H7 (cell line): Measurements from ENCODE around the gene RASGEF1B. TPM values are rescaled to one million over a fixed set of nuclear protein-coding genes. Genes with fewer than 3 reads are reported as not detected.

Source experiments
- DNase-seq: peaks from one replicate; pipeline ENCODE4 v3.0.0; 2012
- H3K27me3 ChIP-seq: 2 replicates; pipeline ENCODE4 v1.6.0; 2011; ENCODE audit warnings: mild to moderate bottlenecking, low read length; ENCODE audit not compliant: control insufficient read depth, insufficient read depth
- H3K36me3 ChIP-seq: replicated peaks from 2 replicates; pipeline ENCODE4 v1.5.1; 2011; ENCODE audit warnings: low read length; ENCODE audit not compliant: control insufficient read depth, insufficient read depth
- H3K4me3 ChIP-seq: 2 replicates; pipeline ENCODE4 v1.5.1; 2011; ENCODE audit warnings: low read depth, mild to moderate bottlenecking, control low read depth, low read length, moderate library complexity; ENCODE audit not compliant: insufficient read depth
- total RNA-seq: library from RNA; depleted of rRNA; stranded (reverse); fragments of >200 nt; shearing (Covaris generic); gene quantifications from 2 replicates; pipeline ENCODE4 v1.2.3, GENCODE V29; 2014; rRNA removed

Gene RASGEF1B
- 4.0 and 6.1 TPM in 2 replicates for total RNA-seq

GRCh38 chr4:81471588-81472280, at the start of gene RASGEF1B:
Gene RASGEF1B, minus strand, starts transcription at chr4:81471907. Its CDS starts 12,399 bp downstream, at chr4:81459508.
- peaks cover 17% of the 10 kb centered on the region for H3K27me3 ChIP-seq
- H3K4me3 ChIP-seq = peak within 1 kb of the TSS; percentile 54
- peak; percentile 87 for DNase-seq
- no peaks in the 10 kb centered on the region for H3K36me3 ChIP-seq

DNA sequence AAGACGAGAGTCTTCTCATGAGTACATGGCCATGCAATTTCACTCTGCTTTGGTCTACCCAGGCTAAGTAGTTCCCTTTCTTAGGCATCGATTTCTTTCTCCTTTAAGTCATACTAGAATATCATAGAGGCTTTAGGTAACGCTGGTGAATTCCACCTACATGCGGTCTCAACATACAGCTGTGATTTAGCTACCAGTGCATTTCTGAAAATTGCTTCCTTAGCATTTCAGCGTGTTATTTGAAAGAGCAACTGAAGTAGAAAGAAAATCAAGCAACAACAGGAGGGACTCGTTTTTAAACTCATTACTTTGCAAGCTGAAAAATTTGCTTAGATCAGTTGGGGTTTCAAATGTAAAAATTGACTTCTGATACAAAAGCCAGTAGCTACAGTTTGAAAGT, 48.1 kb upstream of the RASGEF1B start:
- Histone ChIP-seq H3K36me3 (no peaks in the 10 kb centered on the region), H3K27me3 (no peaks in the 10 kb centered on the region), H3K4me3 (no peak overlapping the region)
- no peak for DNase-seq

DNA sequence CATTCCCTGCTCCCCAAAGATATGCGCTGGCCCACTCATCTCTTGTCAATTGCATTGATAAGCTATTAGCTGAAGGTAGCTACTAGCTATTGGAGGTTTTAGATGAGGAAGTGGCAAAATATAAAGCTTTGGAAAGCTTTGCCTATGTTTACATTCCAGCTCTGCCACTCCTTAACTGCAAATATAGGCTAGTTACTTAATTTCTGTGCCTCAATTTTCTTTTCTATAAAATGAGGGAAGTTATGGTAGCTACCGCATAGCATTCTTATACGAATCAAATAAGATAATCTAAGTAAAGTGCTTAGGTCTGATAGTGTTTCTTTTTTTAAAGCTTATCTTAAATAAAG, 47.7 kb upstream of the RASGEF1B start:
- no peak for DNase-seq
- no peaks in the 10 kb centered on the region for H3K27me3 ChIP-seq
- no peak overlapping the region for H3K4me3 ChIP-seq
- no peaks in the 10 kb centered on the region for H3K36me3 ChIP-seq

- Histone ChIP-seq H3K27me3 (no peaks in the 10 kb centered on the region), H3K36me3 (no peaks in the 10 kb centered on the region), H3K4me3 (no peak overlapping the region)
- no peak for DNase-seq
Observed at GRCh38 chr4:81518762-81519426, 47.2 kb upstream of the RASGEF1B start.

DNA sequence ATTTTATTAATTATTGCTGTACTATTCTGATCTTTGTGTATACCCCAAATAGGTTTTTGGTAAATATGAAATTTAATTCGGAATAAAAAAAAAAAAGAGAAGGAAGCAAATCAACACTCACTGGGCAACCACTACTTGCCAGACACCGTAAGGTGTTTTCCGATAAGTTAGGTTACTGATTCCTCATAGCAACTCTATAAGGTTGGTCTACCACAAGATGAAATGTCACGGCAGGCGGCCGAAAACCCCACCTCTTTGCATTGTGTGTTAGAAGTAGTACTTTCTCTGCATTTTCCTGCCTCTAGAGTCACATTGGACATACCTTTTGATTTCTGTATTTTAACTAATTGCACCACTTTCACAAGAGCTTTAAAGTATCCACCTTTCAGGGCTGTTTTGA, 44.5 kb upstream of the RASGEF1B start:
- DNase-seq = no peak
- Histone ChIP-seq H3K27me3 (no peaks in the 10 kb centered on the region), H3K4me3 (no peak overlapping the region), H3K36me3 (no peaks in the 10 kb centered on the region)

DNA sequence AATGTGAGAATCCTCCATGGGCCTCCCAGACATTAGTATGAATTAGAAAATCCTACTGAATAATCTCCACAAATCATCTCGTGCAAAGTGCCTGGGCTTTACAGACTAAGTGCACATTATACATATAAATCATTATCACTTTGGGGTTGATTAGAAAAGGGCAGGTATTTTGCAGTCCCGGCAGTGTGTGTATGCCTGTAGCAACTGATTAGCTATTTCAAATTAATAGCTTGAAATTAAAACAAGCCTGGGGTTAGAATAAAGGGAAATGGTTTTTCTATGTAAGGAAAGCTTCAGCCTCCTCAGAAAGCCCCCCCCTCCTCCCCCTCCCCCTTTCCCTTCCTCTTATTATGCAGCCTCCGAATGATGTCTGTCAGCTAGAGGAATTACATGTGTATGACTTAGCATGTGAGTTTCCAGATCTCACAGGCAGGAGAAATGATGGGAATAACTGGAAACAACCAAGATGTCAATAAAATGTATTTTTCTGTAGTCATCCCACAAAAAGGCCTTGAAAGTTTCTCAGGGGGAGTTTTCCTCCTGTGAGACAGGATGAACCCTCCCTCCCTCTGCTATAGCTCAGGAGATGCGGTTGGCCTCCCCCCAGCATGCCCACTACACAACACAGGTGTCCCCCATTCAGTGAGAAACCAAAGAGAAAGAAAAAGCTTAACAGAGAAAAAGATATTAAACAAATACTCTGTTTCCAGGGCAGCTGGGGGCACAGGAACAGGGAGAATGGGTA, 41.2 kb upstream of the RASGEF1B start:
- no peak for DNase-seq
- Histone ChIP-seq H3K4me3 (no peak overlapping the region), H3K27me3 (no peaks in the 10 kb centered on the region), H3K36me3 (no peaks in the 10 kb centered on the region)

- Histone ChIP-seq H3K4me3 (no peak overlapping the region), H3K36me3 (no peaks in the 10 kb centered on the region), H3K27me3 (no peaks in the 10 kb centered on the region)
- no peak for DNase-seq
Observed at GRCh38 chr4:81512001-81512756, 40.5 kb upstream of the RASGEF1B start.

DNA sequence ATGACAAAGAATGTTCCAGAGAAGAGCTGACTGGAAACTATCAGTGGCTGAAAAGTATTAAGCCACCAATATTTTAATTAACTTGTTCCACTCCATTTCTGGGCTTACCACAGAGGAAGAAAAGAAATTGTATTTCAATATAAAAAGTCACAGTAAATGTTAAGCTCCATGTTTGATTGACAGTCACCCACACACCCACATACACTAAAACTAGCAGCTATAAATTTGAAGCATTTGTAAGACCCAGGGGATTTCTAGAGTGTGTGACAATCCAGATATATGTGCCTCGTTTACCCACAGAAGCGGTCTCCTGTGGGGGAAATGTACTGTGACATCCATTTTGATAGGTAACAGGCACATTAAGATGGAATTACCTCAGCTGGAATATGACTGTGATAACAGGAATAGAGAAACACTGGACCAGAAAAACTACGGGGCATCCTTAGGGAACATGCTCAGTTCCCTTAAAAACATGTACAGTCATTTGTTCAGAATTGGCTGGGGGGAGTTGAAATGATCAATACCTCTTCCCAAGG, 39.0 kb upstream of the RASGEF1B start:
- no peaks in the 10 kb centered on the region for H3K36me3 ChIP-seq
- H3K4me3 ChIP-seq = no peak overlapping the region
- no peaks in the 10 kb centered on the region for H3K27me3 ChIP-seq
- DNase-seq = no peak

DNA sequence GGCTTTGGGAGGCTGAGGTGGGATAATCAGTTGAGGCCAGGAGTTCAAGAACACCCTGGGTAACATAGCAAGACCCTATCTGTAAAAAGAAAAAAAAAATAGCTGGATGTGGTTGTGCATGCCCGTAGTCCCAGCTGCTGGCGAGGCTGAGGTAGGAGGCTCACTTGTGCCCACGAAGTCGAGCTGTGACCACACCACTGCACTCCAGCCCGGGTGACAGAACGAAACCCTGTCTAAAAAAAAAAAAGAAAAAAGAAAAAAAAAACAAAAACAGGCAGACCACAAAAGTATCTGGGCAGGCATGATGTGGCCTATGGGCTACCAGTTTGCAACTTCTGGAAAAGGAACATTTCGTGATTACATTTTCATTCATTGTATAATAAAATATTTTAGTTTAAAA, 38.1 kb upstream of the RASGEF1B start:
- H3K27me3 ChIP-seq = no peaks in the 10 kb centered on the region
- H3K36me3 ChIP-seq = no peaks in the 10 kb centered on the region
- H3K4me3 ChIP-seq = no peak overlapping the region
- no peak for DNase-seq

DNA sequence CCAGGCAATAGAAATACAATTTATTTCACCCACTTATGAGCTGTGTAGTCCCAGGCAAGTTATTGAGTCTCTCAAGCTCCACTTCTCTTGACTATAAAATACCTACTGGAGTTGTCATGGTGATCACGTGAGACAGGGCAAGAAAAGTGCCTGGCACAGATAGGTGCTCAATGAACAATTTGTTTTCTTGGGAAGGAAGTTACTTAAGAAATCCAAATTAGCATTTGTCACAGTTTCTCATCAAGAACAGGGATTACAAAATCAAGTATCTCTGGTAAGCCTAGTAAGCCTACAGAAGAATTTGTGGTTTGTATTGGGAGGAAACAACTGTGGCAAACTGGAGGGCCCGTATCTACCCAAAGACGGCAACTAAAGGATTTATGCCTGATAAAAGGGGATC, 37.5 kb upstream of the RASGEF1B start:
- DNase-seq = no peak
- H3K4me3 ChIP-seq = no peak overlapping the region
- H3K27me3 ChIP-seq = no peaks in the 10 kb centered on the region
- no peaks in the 10 kb centered on the region for H3K36me3 ChIP-seq

GRCh38 chr4:81508411-81509185, 36.9 kb upstream of the RASGEF1B start:
- DNase-seq = no peak
- Histone ChIP-seq H3K27me3 (no peaks in the 10 kb centered on the region), H3K4me3 (no peak overlapping the region), H3K36me3 (no peaks in the 10 kb centered on the region)

DNA sequence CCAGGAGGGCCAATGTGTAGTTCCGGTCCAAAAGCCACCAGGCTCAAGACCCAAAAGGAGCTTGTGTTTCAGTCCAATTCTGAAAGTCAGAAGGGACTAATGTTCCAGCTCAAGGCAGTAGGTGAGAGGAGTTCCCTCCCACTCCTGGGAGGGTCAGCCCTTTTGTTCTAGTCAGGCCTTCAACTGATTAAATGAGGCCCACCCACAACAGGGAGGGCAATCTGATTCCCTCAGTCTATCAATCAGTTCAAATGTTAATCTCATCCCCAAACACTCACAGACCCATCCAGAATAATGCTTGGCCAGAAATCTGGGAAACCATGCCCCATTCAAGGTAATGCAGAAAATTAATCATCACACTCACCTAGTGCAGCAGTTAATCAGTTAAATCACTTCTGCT, 35.8 kb upstream of the RASGEF1B start:
- H3K4me3 ChIP-seq = no peak overlapping the region
- H3K27me3 ChIP-seq = no peaks in the 10 kb centered on the region
- DNase-seq = no peak
- H3K36me3 ChIP-seq = no peaks in the 10 kb centered on the region

- H3K27me3 ChIP-seq = no peaks in the 10 kb centered on the region
- H3K4me3 ChIP-seq = no peak overlapping the region
- H3K36me3 ChIP-seq = no peaks in the 10 kb centered on the region
- no peak for DNase-seq
Observed at GRCh38 chr4:81506731-81507130, 35.0 kb upstream of the RASGEF1B start.

DNA sequence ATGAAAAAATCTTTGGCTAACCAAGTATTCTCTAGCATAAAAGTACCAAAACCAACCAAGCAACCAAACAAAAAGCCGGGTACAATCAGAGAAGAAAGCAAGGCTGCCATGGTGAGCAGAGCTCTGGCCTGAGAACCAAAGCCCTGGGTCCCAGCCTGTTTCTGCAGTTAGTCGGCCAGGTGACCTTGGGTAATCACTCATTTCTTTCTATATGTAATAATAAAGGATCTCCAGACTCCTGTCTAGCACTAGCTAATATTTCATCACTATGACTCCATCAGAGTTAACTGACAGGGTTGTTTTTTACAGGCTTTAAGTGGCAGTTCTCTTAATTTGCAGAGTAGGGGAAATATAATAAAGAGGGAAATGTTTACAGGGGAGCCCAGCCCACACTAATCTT, 34.0 kb upstream of the RASGEF1B start:
- no peaks in the 10 kb centered on the region for H3K36me3 ChIP-seq
- DNase-seq = no peak
- H3K27me3 ChIP-seq = no peaks in the 10 kb centered on the region
- no peak overlapping the region for H3K4me3 ChIP-seq
